CD14-positive monocyte (primary cell): ENCODE data around the gene FLT3LG. TPM values are rescaled to one million over a fixed set of nuclear protein-coding genes. Genes with fewer than 3 reads are reported as not detected.

Source experiments
- DNase-seq, 3 donors: peaks; one replicate each; pipeline ENCODE4 v3.0.0-alpha.2; 2011 to 2022
- H2AFZ ChIP-seq: 2 replicates; pipeline ENCODE4 v1.6.0; 2012; ENCODE audit warnings: mild to moderate bottlenecking, low read depth, low read length, inconsistent platforms; ENCODE audit not compliant: insufficient read depth, poor library complexity, severe bottlenecking
- H3K27ac ChIP-seq, 2 donors: 1 replicate in 1 of 2; 2 replicates in 1 of 2; pipeline ENCODE4 v1.5.1; 2012 to 2013; ENCODE audit warnings: low read length in 2 of 2, control low read depth in 1 of 2, inconsistent platforms in 1 of 2, low read depth in 1 of 2, mild to moderate bottlenecking in 1 of 2
- H3K27me3 ChIP-seq, 2 donors: one replicate each; pipeline versions ENCODE4 v1.6.0 to v1.6.1; 2011 to 2013; ENCODE audit warnings: low read length in 2 of 2; ENCODE audit not compliant: control insufficient read depth in 2 of 2, insufficient read depth in 2 of 2
- H3K36me3 ChIP-seq, 2 donors: replicated peaks in 1 of 2; 1 replicate in 1 of 2; 2 replicates in 1 of 2; pipeline versions ENCODE4 v1.5.1 to v1.6.1; 2012 to 2013; ENCODE audit warnings: low read length in 2 of 2, control low read depth in 1 of 2, inconsistent platforms in 1 of 2, mild to moderate bottlenecking in 1 of 2; ENCODE audit not compliant: insufficient read depth in 2 of 2, control insufficient read depth in 1 of 2
- H3K4me1 ChIP-seq, 2 donors: 1 replicate in 1 of 2; 2 replicates in 1 of 2; pipeline versions ENCODE4 v1.5.1 to v1.6.1; 2012 to 2013; ENCODE audit warnings: low read length in 2 of 2, control low read depth in 1 of 2, inconsistent platforms in 1 of 2, mild to moderate bottlenecking in 1 of 2, moderate library complexity in 1 of 2; ENCODE audit not compliant: insufficient read depth in 2 of 2, control insufficient read depth in 1 of 2
- H3K4me2 ChIP-seq: replicated peaks from 2 replicates; pipeline ENCODE3; 2012; ENCODE audit warnings: low read length, moderate library complexity, mild to moderate bottlenecking; ENCODE audit not compliant: poor library complexity, severe bottlenecking; ENCODE audit errors: extremely low read depth
- H3K4me3 ChIP-seq, 3 experiments: fragments of 200-600 bp in 1 of 3; sonication (generic) in 1 of 3; replicated peaks in 1 of 3; 1 replicate in 2 of 3; 2 replicates in 1 of 3; pipeline ENCODE4 v1.5.1; 2011 to 2013; ENCODE audit warnings: low read length in 3 of 3, mild to moderate bottlenecking in 3 of 3, control low read depth in 2 of 3, low read depth in 2 of 3, inconsistent platforms in 1 of 3, moderate library complexity in 1 of 3
- H3K79me2 ChIP-seq: 2 replicates; pipeline ENCODE4 v1.6.0; 2012; ENCODE audit warnings: mild to moderate bottlenecking, control low read depth, inconsistent platforms, low read length, moderate library complexity; ENCODE audit not compliant: insufficient read depth
- H3K9ac ChIP-seq: 2 replicates; pipeline ENCODE4 v1.6.0; 2017; ENCODE audit warnings: low read length, mild to moderate bottlenecking; ENCODE audit not compliant: insufficient read depth, poor library complexity, severe bottlenecking
- H3K9me3 ChIP-seq, 2 donors: replicated peaks in 1 of 2; 1 replicate in 1 of 2; 2 replicates in 1 of 2; pipeline versions ENCODE4 v1.5.1 to v1.6.1; 2012 to 2013; ENCODE audit warnings: low read length in 2 of 2, control low read depth in 1 of 2; ENCODE audit not compliant: control insufficient read depth in 1 of 2, insufficient read depth in 1 of 2
- H4K20me1 ChIP-seq: 2 replicates; pipeline ENCODE4 v1.6.0; 2012; ENCODE audit warnings: mild to moderate bottlenecking, low read length, control low read depth, moderate library complexity; ENCODE audit not compliant: insufficient read depth
- H3K27ac Mint-ChIP-seq, 7 donors: one replicate each; pipeline ENCODE4 v1.8.0; 2020; ENCODE audit warnings: mild to moderate bottlenecking in 7 of 7, mixed read lengths in 7 of 7, moderate library complexity in 6 of 7, inconsistent platforms in 2 of 7
- H3K27me3 Mint-ChIP-seq, 3 donors: one replicate each; pipeline ENCODE4 v1.8.0; 2021 to 2022; ENCODE audit warnings: low read depth in 3 of 3, mild to moderate bottlenecking in 3 of 3, mixed read lengths in 3 of 3, moderate library complexity in 3 of 3, inconsistent platforms in 1 of 3
- H3K36me3 Mint-ChIP-seq, 2 donors: one replicate each; pipeline ENCODE4 v1.8.0; 2020; ENCODE audit warnings: mixed read lengths in 2 of 2, inconsistent platforms in 1 of 2, mild to moderate bottlenecking in 1 of 2
- H3K4me1 Mint-ChIP-seq: one replicate; pipeline ENCODE4 v1.8.0; 2020; ENCODE audit warnings: mild to moderate bottlenecking, mixed read lengths
- H3K4me3 Mint-ChIP-seq, 2 donors: one replicate each; pipeline ENCODE4 v1.8.0; 2020; ENCODE audit warnings: mild to moderate bottlenecking in 2 of 2, mixed read lengths in 2 of 2, moderate library complexity in 1 of 2
- H3K9me3 Mint-ChIP-seq, 7 donors: one replicate each; pipeline ENCODE4 v1.8.0; 2020 to 2022; ENCODE audit warnings: mixed read lengths in 7 of 7, mild to moderate bottlenecking in 6 of 7, moderate library complexity in 6 of 7, inconsistent platforms in 2 of 7
- WGBS: methylation state at CpG from one replicate; pipeline ENCODE4 v1.1.5; 2013; ENCODE audit warnings: missing lambda C conversion rate; ENCODE audit not compliant: insufficient coverage; 5-methylcytosine and 5-hydroxymethylcytosine counted together
- intact Hi-C, 2 donors: fragments of 100-400 bp; cut with micrococcal nuclease; formaldehyde crosslinking; loops; one replicate each; pipeline versions ENCODE4 v1.15.0 to v1.15.1; 2023
- polyA plus RNA-seq, 3 donors: library from polyadenylated mRNA; depleted of rRNA in 1 of 3; unstranded in 2 of 3; stranded (reverse) in 1 of 3; fragments of 300-500 nt in 2 of 3; fragments of >200 nt in 1 of 3; fragmentation: Illumina TruSeq in 2 of 3; gene quantifications; 1 replicate in 2 of 3; 2 replicates in 1 of 3; pipeline ENCODE4 v1.2.3, GENCODE V29; 2012 to 2021
- TF ChIP-seq, protein P1 (sequence below): fragments of 200-600 bp; IDR thresholded peaks from one replicate; pipeline ENCODE4 v1.8.0; 2022; ENCODE audit warnings: antibody characterized with exemption, mild to moderate bottlenecking

FLT3LG gene
- polyA plus RNA-seq, 3 donors = 5.0 to 13.8 (median 6.9) TPM

DNA sequence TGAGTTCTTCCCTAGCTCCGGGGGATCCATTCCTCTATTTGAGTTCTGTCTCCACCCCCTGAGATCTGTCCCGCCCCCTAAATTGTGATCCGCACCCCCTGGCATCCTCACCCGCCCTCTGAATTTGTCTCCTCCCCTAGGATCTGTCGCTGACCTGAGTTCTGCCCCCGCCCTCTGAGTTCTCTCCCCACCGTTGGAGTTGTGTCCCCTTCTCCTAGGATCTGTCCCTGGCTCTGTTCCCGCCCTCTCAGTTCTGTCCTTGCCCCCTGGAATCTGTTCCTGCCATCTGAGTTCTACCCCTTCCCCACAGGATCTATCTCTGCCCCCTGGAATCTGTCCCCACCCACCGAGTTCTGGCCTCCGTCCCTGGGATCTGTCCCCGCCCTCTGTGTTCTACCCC is 31.7 kb upstream of the FLT3LG start:
- H3K4me1 Mint-ChIP-seq = peaks cover 46% of the 10 kb centered on the region
- 8% methylated on average over 11 of the region's 11 CpGs for WGBS

DNA sequence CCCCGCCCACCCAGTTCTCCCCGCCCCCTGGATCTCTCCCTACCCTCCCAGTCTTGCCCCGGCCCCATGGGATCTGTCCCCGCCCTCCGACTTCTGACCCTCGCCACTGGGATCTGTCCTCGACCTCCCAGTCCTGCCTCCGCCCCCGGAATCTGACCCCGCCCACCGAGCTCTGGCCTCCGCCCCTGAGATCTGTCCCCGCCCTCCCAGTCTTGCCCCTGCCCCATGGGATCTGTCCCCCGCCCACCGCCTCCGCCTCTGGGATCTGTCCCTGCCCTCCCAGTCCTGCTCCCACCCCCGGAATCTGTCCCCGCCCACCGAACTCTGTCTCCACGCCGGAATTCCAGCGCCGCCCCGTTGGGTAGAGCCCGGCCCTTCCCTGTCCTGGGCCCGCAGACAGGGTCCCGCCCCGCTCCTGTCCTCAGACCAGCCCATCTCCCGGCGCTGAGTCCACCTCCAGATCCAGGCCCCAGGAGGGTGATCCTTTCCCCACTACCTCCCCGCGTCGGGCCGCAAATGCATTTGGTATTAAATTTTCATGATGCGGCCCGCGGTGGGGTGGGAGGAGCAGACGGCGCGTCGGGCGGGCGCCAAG is 31.1 kb upstream of the FLT3LG start:
- no peaks in the 10 kb centered on the region for H3K79me2 ChIP-seq
- Mint-ChIP-seq H3K9me3 (peaks cover 0 to 25% (median 15%) of the 10 kb centered on the region in 7 donors), H3K4me3 (peak overlapping the region; percentile 80 to 83), H3K4me1 (peaks cover 46% of the 10 kb centered on the region), H3K27me3 (peaks cover 44 to 50% (median 47%) of the 10 kb centered on the region in 3 donors), H3K36me3 (peaks cover 28% of the 10 kb centered on the region in 2 donors), H3K27ac (peak overlapping the region in 3 of 7 donors; percentile 56 to 74 (median 68))
- 0% methylated on average over 34 of the region's 43 CpGs for WGBS
- TF ChIP-seq, protein P1, sequence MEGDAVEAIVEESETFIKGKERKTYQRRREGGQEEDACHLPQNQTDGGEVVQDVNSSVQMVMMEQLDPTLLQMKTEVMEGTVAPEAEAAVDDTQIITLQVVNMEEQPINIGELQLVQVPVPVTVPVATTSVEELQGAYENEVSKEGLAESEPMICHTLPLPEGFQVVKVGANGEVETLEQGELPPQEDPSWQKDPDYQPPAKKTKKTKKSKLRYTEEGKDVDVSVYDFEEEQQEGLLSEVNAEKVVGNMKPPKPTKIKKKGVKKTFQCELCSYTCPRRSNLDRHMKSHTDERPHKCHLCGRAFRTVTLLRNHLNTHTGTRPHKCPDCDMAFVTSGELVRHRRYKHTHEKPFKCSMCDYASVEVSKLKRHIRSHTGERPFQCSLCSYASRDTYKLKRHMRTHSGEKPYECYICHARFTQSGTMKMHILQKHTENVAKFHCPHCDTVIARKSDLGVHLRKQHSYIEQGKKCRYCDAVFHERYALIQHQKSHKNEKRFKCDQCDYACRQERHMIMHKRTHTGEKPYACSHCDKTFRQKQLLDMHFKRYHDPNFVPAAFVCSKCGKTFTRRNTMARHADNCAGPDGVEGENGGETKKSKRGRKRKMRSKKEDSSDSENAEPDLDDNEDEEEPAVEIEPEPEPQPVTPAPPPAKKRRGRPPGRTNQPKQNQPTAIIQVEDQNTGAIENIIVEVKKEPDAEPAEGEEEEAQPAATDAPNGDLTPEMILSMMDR = no peak
- peaks cover 12 to 16% of the 10 kb centered on the region in 2 donors for H3K36me3 ChIP-seq
- peaks cover 37 to 46% of the 10 kb centered on the region in 2 donors for H3K4me1 ChIP-seq
- H3K9me3 ChIP-seq = peaks cover 0 to 17% of the 10 kb centered on the region in 2 donors
- H3K9ac ChIP-seq = peak overlapping the region; percentile 53
- DNase-seq = peak in 2 of 3 donors; percentile 16 to 28
- intact Hi-C loops = loop anchor here (1.0 to 5.0 kb wide), 2 partner anchors 51 kb away; no protein-coding TSS in a partner anchor
- H4K20me1 ChIP-seq = no peaks in the 10 kb centered on the region
- peak overlapping the region; percentile 100 for H3K4me2 ChIP-seq
- peaks cover 43 to 46% of the 10 kb centered on the region in 2 donors for H3K27me3 ChIP-seq
- H3K27ac ChIP-seq = no peak overlapping the region
- H2AFZ ChIP-seq = peak overlapping the region; percentile 99
- H3K4me3 ChIP-seq = peak overlapping the region; percentile 45 to 95 (median 65)

More for the DNA sequence above, 31.7 kb upstream of the FLT3LG start:
- peaks cover 37 to 46% of the 10 kb centered on the region in 2 donors for H3K4me1 ChIP-seq
- peaks cover 0 to 17% of the 10 kb centered on the region in 2 donors for H3K9me3 ChIP-seq
- no peaks in the 10 kb centered on the region for H4K20me1 ChIP-seq
- intact Hi-C loops = loop anchor here in 1 of 2 donors (5.0 kb wide), 1 partner anchor 50 kb away; no protein-coding TSS in a partner anchor
- Mint-ChIP-seq H3K9me3 (peaks cover 0 to 25% (median 15%) of the 10 kb centered on the region in 7 donors), H3K27me3 (peaks cover 49 to 55% (median 52%) of the 10 kb centered on the region in 3 donors), H3K4me3 (peak overlapping the region; percentile 80 to 83), H3K27ac (no peak overlapping the region), H3K36me3 (peaks cover 23 to 27% of the 10 kb centered on the region in 2 donors)
- no peak for DNase-seq
- no peaks in the 10 kb centered on the region for H3K79me2 ChIP-seq
- H2AFZ ChIP-seq = peak overlapping the region; percentile 99
- H3K36me3 ChIP-seq = peaks cover 9 to 11% of the 10 kb centered on the region in 2 donors
- H3K27me3 ChIP-seq = peaks cover 48 to 51% of the 10 kb centered on the region in 2 donors
- H3K4me3 ChIP-seq = peak overlapping the region in 1 of 3 experiments; percentile 95
- H3K4me2 ChIP-seq = peak overlapping the region; percentile 100
- TF ChIP-seq, protein P1 = no peak
- no peak overlapping the region for H3K27ac ChIP-seq
- H3K9ac ChIP-seq = no peak overlapping the region
